ENCODE data around the gene C2orf81. TPM values are rescaled to one million over a fixed set of nuclear protein-coding genes. Genes with fewer than 3 reads are reported as not detected.

Gene C2orf81
- total and polyA plus RNA-seq, 4 donors: 0.08 to 0.44 (median 0.29) TPM

- no peak for TF ChIP-seq SP1 (IDR thresholded peaks at IDR 0.05)
- no peak for TF ChIP-seq HNF4A (conservative IDR thresholded peaks at IDR 0.05)
- no peak for TF ChIP-seq YY1 (IDR thresholded peaks at IDR 0.05)
- TF ChIP-seq, protein P1, sequence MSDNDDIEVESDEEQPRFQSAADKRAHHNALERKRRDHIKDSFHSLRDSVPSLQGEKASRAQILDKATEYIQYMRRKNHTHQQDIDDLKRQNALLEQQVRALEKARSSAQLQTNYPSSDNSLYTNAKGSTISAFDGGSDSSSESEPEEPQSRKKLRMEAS (IDR thresholded peaks at IDR 0.05): no peak
- no peak for DNase-seq (ENCODE audit: low spot score)
- WGBS: 97% methylated on average over 7 of the region's 7 CpGs
- H3K4me3 ChIP-seq (ENCODE audit: low read depth in 1 of 3, low read length in 3 of 3): no peak overlapping the region
- no peaks in the 10 kb centered on the region for H3K27me3 ChIP-seq (ENCODE audit: control insufficient read depth in 4 of 4, insufficient read depth in 4 of 4, low read length in 3 of 4)
- H3K36me3 ChIP-seq (ENCODE audit: control insufficient read depth in 4 of 4, insufficient read depth in 3 of 4, low read depth in 1 of 4, low read length in 3 of 4): peaks cover 19 to 84% (median 59%) of the 10 kb centered on the region in 4 donors
- no peak overlapping the region for H3K27ac ChIP-seq (ENCODE audit: low read depth in 1 of 2, low read length in 2 of 2)
- no peak overlapping the region for H3K9ac ChIP-seq (ENCODE audit: low read depth in 1 of 2, low read length in 2 of 2)
- H3K9me3 ChIP-seq (ENCODE audit: control insufficient read depth in 4 of 4, low read length in 3 of 4): no peaks in the 10 kb centered on the region
- peaks cover 0 to 14% (median 11%) of the 10 kb centered on the region in 4 donors for H3K4me1 ChIP-seq (ENCODE audit: control insufficient read depth in 4 of 4, insufficient read depth in 4 of 4, low read length in 3 of 4)
These were observed 53.6 kb downstream of the C2orf81 start for GRCh38 chr2:74367789-74368188.

DNA sequence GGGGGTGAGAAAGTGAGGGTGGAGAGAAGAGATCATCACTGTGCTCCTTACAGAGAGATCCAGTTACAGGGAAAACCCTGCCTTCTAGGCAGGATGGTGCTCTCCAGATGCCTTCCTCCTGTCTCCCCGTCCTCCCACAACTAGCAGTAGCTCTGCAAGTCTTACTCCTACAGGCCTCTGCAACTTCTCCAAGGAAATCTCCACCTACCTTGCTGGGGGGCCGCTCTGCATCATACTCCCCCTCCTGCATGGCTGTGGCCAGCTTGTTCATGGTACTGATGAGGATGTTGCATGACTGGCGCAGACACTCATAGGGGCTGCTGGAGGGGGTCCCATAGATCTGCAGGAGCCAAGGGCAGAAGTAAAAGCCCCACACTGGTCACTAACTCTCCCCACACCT is 55.4 kb downstream of the C2orf81 start:
- no peaks in the 10 kb centered on the region for H3K9me3 ChIP-seq (ENCODE audit: control insufficient read depth in 4 of 4, low read length in 3 of 4)
- no peak overlapping the region for H3K4me3 ChIP-seq (ENCODE audit: low read depth in 1 of 3, low read length in 3 of 3)
- TF ChIP-seq, protein P1 (IDR thresholded peaks at IDR 0.05): no peak
- TF ChIP-seq HNF4A (conservative IDR thresholded peaks at IDR 0.05) (no peak), RAD21 (IDR thresholded peaks at IDR 0.05) (no peak), NR2F2 (IDR thresholded peaks at IDR 0.05) (no peak), GABPA (IDR thresholded peaks at IDR 0.05 in 1 of 2, conservative IDR thresholded peaks at IDR 0.05 in 1 of 2) (no peak), EGR1 (IDR thresholded peaks at IDR 0.05; ENCODE audit: low read depth in 2 of 2) (no peak), TAF1 (conservative IDR thresholded peaks at IDR 0.05) (no peak), RXRA (IDR thresholded peaks at IDR 0.05) (no peak), CTCF (IDR thresholded peaks at IDR 0.05; ENCODE audit: low read depth, low read length, missing input control) (no peak)
- TF ChIP-seq, protein P2, sequence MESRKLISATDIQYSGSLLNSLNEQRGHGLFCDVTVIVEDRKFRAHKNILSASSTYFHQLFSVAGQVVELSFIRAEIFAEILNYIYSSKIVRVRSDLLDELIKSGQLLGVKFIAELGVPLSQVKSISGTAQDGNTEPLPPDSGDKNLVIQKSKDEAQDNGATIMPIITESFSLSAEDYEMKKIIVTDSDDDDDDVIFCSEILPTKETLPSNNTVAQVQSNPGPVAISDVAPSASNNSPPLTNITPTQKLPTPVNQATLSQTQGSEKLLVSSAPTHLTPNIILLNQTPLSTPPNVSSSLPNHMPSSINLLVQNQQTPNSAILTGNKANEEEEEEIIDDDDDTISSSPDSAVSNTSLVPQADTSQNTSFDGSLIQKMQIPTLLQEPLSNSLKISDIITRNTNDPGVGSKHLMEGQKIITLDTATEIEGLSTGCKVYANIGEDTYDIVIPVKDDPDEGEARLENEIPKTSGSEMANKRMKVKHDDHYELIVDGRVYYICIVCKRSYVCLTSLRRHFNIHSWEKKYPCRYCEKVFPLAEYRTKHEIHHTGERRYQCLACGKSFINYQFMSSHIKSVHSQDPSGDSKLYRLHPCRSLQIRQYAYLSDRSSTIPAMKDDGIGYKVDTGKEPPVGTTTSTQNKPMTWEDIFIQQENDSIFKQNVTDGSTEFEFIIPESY (IDR thresholded peaks at IDR 0.05): no peak
- H3K36me3 ChIP-seq (ENCODE audit: control insufficient read depth in 4 of 4, insufficient read depth in 3 of 4, low read depth in 1 of 4, low read length in 3 of 4): peaks cover 17 to 96% (median 74%) of the 10 kb centered on the region in 4 donors
- no peak overlapping the region for H3K9ac ChIP-seq (ENCODE audit: low read depth in 1 of 2, low read length in 2 of 2)
- no peak overlapping the region for H3K27ac ChIP-seq (ENCODE audit: low read depth in 1 of 2, low read length in 2 of 2)
- DNase-seq (ENCODE audit: low spot score): no peak
- 97% methylated on average over 3 of the region's 3 CpGs for WGBS
- peaks cover 0 to 14% (median 11%) of the 10 kb centered on the region in 4 donors for H3K4me1 ChIP-seq (ENCODE audit: control insufficient read depth in 4 of 4, insufficient read depth in 4 of 4, low read length in 3 of 4)
- no peaks in the 10 kb centered on the region for H3K27me3 ChIP-seq (ENCODE audit: control insufficient read depth in 4 of 4, insufficient read depth in 4 of 4, low read length in 3 of 4)

All from liver (tissue), 9 donors.